GM19099 (cell line): ENCODE measurements around the gene CRACR2B.

Experiments used
- POLR2A ChIP-seq: IDR thresholded peaks from 3 replicates; pipeline ENCODE4 v1.6.1; 2011; ENCODE audit warnings: low read depth; ENCODE audit not compliant: insufficient read length; ENCODE audit errors: extremely low read depth

CRACR2B gene

GRCh38 chr11:846496-847098 is 18.9 kb downstream of the CRACR2B start:
- no peak for TF ChIP-seq POLR2A

- no peak for TF ChIP-seq POLR2A
Observed at GRCh38 chr11:847876-848275, 20.2 kb downstream of the CRACR2B start.

GRCh38 chr11:848380-848931 is 20.7 kb downstream of the CRACR2B start:
- TF ChIP-seq POLR2A = no peak

- no peak for TF ChIP-seq POLR2A
Observed at GRCh38 chr11:849104-849824, 21.5 kb downstream of the CRACR2B start.

- no peak for TF ChIP-seq POLR2A
Observed at GRCh38 chr11:849951-850774, 22.4 kb downstream of the CRACR2B start.

GRCh38 chr11:850775-851763 is 23.4 kb downstream of the CRACR2B start:
- TF ChIP-seq POLR2A = no peak

- TF ChIP-seq POLR2A = no peak
Observed at GRCh38 chr11:852762-853161, 25.0 kb downstream of the CRACR2B start.

GRCh38 chr11:853682-854448 is 26.1 kb downstream of the CRACR2B start:
- no peak for TF ChIP-seq POLR2A

GRCh38 chr11:854601-855329 is 27.0 kb downstream of the CRACR2B start:
- TF ChIP-seq POLR2A = no peak

GRCh38 chr11:855330-855674 is 27.6 kb downstream of the CRACR2B start:
- no peak for TF ChIP-seq POLR2A

GRCh38 chr11:855796-856195 is 28.1 kb downstream of the CRACR2B start:
- no peak for TF ChIP-seq POLR2A

GRCh38 chr11:856397-856796 is 28.7 kb downstream of the CRACR2B start:
- TF ChIP-seq POLR2A = no peak
